K562 (cell line): ENCODE data around the gene AFAP1. TPM values are rescaled to one million over a fixed set of nuclear protein-coding genes. Genes with fewer than 3 reads are reported as not detected.

Experiments
- ATAC-seq: fragments of 200-7000 bp; cut with Tn5 transposase; 3 replicates; pipeline ENCODE4 v1.9.1; 2020; ENCODE audit warnings: moderate library complexity
- BruUV-seq: library from RNA; stranded (reverse); fragments of 400-500 nt; replicated peaks from 2 replicates; lab custom pipeline; 2021; lab: Mats Ljungman, UMichigan
- CTCF ChIA-PET: fragments of 300-600 bp; formaldehyde crosslinking; extraction: SDS; loops from one replicate; lab custom pipeline; 2021; ENCODE audit warnings: low intra/inter-chr PET ratio; lab: Yijun Ruan, JAX
- POLR2A ChIA-PET: fragments of 300-600, 350-650 bp; sonication (Branson Sonifier 250); formaldehyde crosslinking; extraction: SDS; loops from one replicate; lab custom pipeline; 2021; ENCODE audit warnings: antibody characterized with exemption, inconsistent platforms; lab: Yijun Ruan, JAX
- DNase-seq, 4 experiments: peaks; one replicate each; pipeline versions ENCODE4 v3.0.0 to v3.0.0-alpha.2; 2011 to 2018; ENCODE audit warnings: low spot score in 3 of 4, mixed read lengths in 3 of 4; ENCODE audit errors: extremely low read depth in 1 of 4
- FAIRE-seq: peaks from 2 replicates; lab custom pipeline; 2011; peaks lifted over from hg19 to GRCh38; lab: Jason Lieb, UNC
- H2AFZ ChIP-seq: 2 replicates; pipeline ENCODE4 v1.6.0; 2011; ENCODE audit warnings: low read depth, low read length, control low read depth, inconsistent platforms
- H3K27ac ChIP-seq: fragments of 200-600 bp; 3 replicates; pipeline ENCODE4 v1.8.0; 2011; ENCODE audit warnings: low read depth, mild to moderate bottlenecking, control low read depth, inconsistent platforms, low read length, moderate library complexity, mixed read lengths; ENCODE audit errors: extremely low read depth
- H3K27me3 ChIP-seq, 2 experiments: fragments of 300-600 bp in 1 of 2; 2 replicates in 1 of 2; 3 replicates in 1 of 2; pipeline versions ENCODE4 v1.6.0 to v1.8.0; 2011; ENCODE audit warnings: inconsistent platforms in 2 of 2, low read length in 2 of 2, mild to moderate bottlenecking in 1 of 2, mixed read lengths in 1 of 2, moderate library complexity in 1 of 2; ENCODE audit not compliant: control insufficient read depth in 2 of 2, insufficient read depth in 2 of 2
- H3K36me3 ChIP-seq: fragments of 300-600 bp; 3 replicates; pipeline ENCODE4 v1.8.0; 2011; ENCODE audit warnings: mild to moderate bottlenecking, low read length, inconsistent platforms; ENCODE audit not compliant: control insufficient read depth, insufficient read depth
- H3K4me1 ChIP-seq, 2 experiments: fragments of 200-600 bp in 1 of 2; replicated peaks in 1 of 2; 2 replicates in 1 of 2; 3 replicates in 1 of 2; pipeline versions ENCODE4 v1.5.1 to v1.8.0; 2011; ENCODE audit warnings: inconsistent platforms in 2 of 2, low read length in 2 of 2, mild to moderate bottlenecking in 1 of 2, mixed read lengths in 1 of 2, moderate library complexity in 1 of 2; ENCODE audit not compliant: control insufficient read depth in 2 of 2, insufficient read depth in 2 of 2
- H3K4me2 ChIP-seq: 2 replicates; pipeline ENCODE4 v1.6.1; 2011; ENCODE audit warnings: low read length, control low read depth, inconsistent platforms, mixed read lengths; ENCODE audit not compliant: insufficient read depth
- H3K4me3 ChIP-seq: fragments of 200-600 bp; sonication (generic), shearing (Covaris generic); 2 replicates; pipeline ENCODE4 v1.5.1; 2016; ENCODE audit warnings: control low read depth, inconsistent platforms
- H3K79me2 ChIP-seq: fragments of 200-600 bp; 3 replicates; pipeline ENCODE4 v1.8.0; 2011; ENCODE audit warnings: low read length, inconsistent platforms; ENCODE audit not compliant: control insufficient read depth, insufficient read depth
- H3K9ac ChIP-seq, 2 experiments: 2 replicates each; pipeline versions ENCODE4 v1.6.0 to v1.6.1; 2011; ENCODE audit warnings: low read depth in 2 of 2, low read length in 2 of 2, control low read depth in 1 of 2, inconsistent platforms in 1 of 2, mild to moderate bottlenecking in 1 of 2, mixed read lengths in 1 of 2; ENCODE audit not compliant: insufficient read depth in 1 of 2
- H3K9me1 ChIP-seq: one replicate; pipeline ENCODE4 v1.6.0; 2011; ENCODE audit warnings: inconsistent platforms, mild to moderate bottlenecking, low read length, moderate library complexity; ENCODE audit not compliant: control insufficient read depth, insufficient read depth
- H3K9me3 ChIP-seq: replicated peaks from 2 replicates; pipeline ENCODE4 v1.5.1; 2011; ENCODE audit warnings: low read depth, low read length, inconsistent platforms; ENCODE audit not compliant: control insufficient read depth, insufficient read depth
- H4K20me1 ChIP-seq: replicated peaks from 2 replicates; pipeline ENCODE4 v1.6.1; 2011; ENCODE audit warnings: low read length, inconsistent platforms, mixed read lengths; ENCODE audit not compliant: control insufficient read depth, insufficient read depth
- ATF1 ChIP-seq, 2 experiments: fragments of 450-650 bp in 1 of 2; IDR thresholded peaks; 2 replicates each; pipeline ENCODE4 v1.6.1; 2016; ENCODE audit warnings: missing compliant biosample characterization in 1 of 2, missing genetic modification characterization in 1 of 2
- CREB1 ChIP-seq, 2 experiments: sonication (generic) in 1 of 2; formaldehyde crosslinking in 1 of 2; IDR thresholded peaks; 2 replicates each; pipeline versions ENCODE4 v1.6.1 to v1.8.0; 2012 to 2022; ENCODE audit warnings: inconsistent platforms in 1 of 2, mild to moderate bottlenecking in 1 of 2, missing genetic modification reagents in 1 of 2, moderate library complexity in 1 of 2
- CREM ChIP-seq: IDR thresholded peaks from 2 replicates; pipeline ENCODE4 v1.6.1; 2014; ENCODE audit warnings: antibody characterized with exemption, low read depth
- MAFG ChIP-seq: fragments of 450-650 bp; conservative IDR thresholded peaks from 2 replicates; pipeline ENCODE4 v1.6.1; 2016; ENCODE audit warnings: missing genetic modification characterization, missing compliant biosample characterization
- MEIS2 ChIP-seq: fragments of 450-650 bp; IDR thresholded peaks from 2 replicates; pipeline ENCODE4 v1.6.1; 2014; ENCODE audit warnings: mild to moderate bottlenecking; ENCODE audit not compliant: partially characterized antibody
- NRF1 ChIP-seq, 2 experiments: fragments of 450-650 bp; IDR thresholded peaks in 1 of 2; conservative IDR thresholded peaks in 1 of 2; 2 replicates each; pipeline ENCODE4 v1.6.1; 2014; ENCODE audit warnings: mild to moderate bottlenecking in 2 of 2
- PKNOX1 ChIP-seq: fragments of 450-650 bp; IDR thresholded peaks from 2 replicates; pipeline ENCODE4 v1.6.1; 2016
- TSC22D4 ChIP-seq: fragments of 450-650 bp; IDR thresholded peaks from 2 replicates; pipeline ENCODE4 v1.6.1; 2016; ENCODE audit warnings: missing genetic modification characterization, missing biosample characterization, control low read depth
- WGBS: fragments of 100-300 bp; shearing (Covaris generic); methylation state at CpG from one replicate; pipeline ENCODE4 v1.1.6; 2016; ENCODE audit warnings: low coverage, mixed read lengths; ENCODE audit not compliant: insufficient coverage; ENCODE audit errors: missing lambda C conversion rate; 5-methylcytosine and 5-hydroxymethylcytosine counted together
- in situ Hi-C: fragments of 300-500 bp; cut with MboI; formaldehyde crosslinking; loops from 4 replicates; pipeline ENCODE4 v1.15.0; 2018; ENCODE audit warnings: inconsistent platforms, mixed read lengths
- intact Hi-C: fragments of 100-400 bp; cut with micrococcal nuclease; formaldehyde crosslinking; loops from 2 replicates; pipeline ENCODE4 v1.14.2; 2022
- polyA plus RNA-seq, 8 experiments: library from polyadenylated mRNA; depleted of rRNA in 4 of 8; stranded (reverse) in 5 of 8; unstranded in 3 of 8; fragments of >200 nt; fragmentation: Nextera tagmentation in 2 of 8; fragmentation: Illumina TruSeq in 1 of 8; extraction: Ambion mirVana in 2 of 8; extraction: Trizol in 1 of 8; gene quantifications; 2 replicates each; pipeline versions ENCODE4 v1.2.1 to v1.2.3, GENCODE V29; 2011 to 2014; ENCODE audit warnings: inconsistent platforms in 1 of 8, missing spikeins in 1 of 8
- total RNA-seq, 7 experiments: library from RNA; depleted of rRNA in 6 of 7; stranded (reverse); fragments of >200 nt in 6 of 7; fragmentation: Illumina TruSeq in 2 of 7; extraction: Trizol in 2 of 7; gene quantifications; 2 replicates each; pipeline versions ENCODE4 v1.2.1 to v1.2.3, GENCODE V29; 2011 to 2021; ENCODE audit warnings: low replicate concordance in 1 of 7

The AFAP1 gene
- total and polyA plus RNA-seq, 9 of the 15 experiments (the other 6 are each of a cell fraction or from before 2014, with no cell fraction given): 0.07 to 0.42 (median 0.12) TPM; not detected in 1

GRCh38 chr4:7805533-7806337 lies 133.9 kb downstream of the AFAP1 start:
- CTCF ChIA-PET: interaction anchor here (0.5 kb wide), 1 partner anchor 144 kb away, joined by 3 read pairs; no protein-coding TSS in a partner anchor
- 9% methylated on average over 20 of the region's 21 CpGs for WGBS
- no peak for FAIRE-seq
- no peaks in the 10 kb centered on the region; a peak in 2 of 5 replicates for H3K4me1 ChIP-seq
- peaks cover 18 to 58% of the 10 kb centered on the region in 2 experiments for H3K27me3 ChIP-seq
- no peak for ATAC-seq
- H4K20me1 ChIP-seq: peaks cover 4% of the 10 kb centered on the region; the same call in 1 of the 2 replicates
- in situ Hi-C loops (no loop called here), intact Hi-C loops (loop anchor here (10.0 kb wide), 1 partner anchor 611 kb away; the partner anchor contains the start of gene SORCS2)
- BruUV-seq: no TSS peak
- no peaks in the 10 kb centered on the region for H3K9me1 ChIP-seq
- TF ChIP-seq NRF1 (conservative IDR thresholded peaks at IDR 0.05 in 1 of 2, IDR thresholded peaks at IDR 0.05 in 1 of 2): peak; percentile 87
- peak; percentile 78 for TF ChIP-seq CREM
- peak; percentile 49; the same call in 1 of the 2 replicates for TF ChIP-seq PKNOX1
- peak; percentile 37; the same call in 1 of the 2 replicates for TF ChIP-seq CREB1 (IDR thresholded peaks at IDR 0.05)
- peak; percentile 71 for TF ChIP-seq CREB1 (CRISPR knock-in tag; IDR thresholded peaks at IDR 0.05)
- peak; percentile 4 for TF ChIP-seq MEIS2
- no peak for TF ChIP-seq MAFG (tag)
- TF ChIP-seq ATF1 (CRISPR knock-in tag; IDR thresholded peaks at IDR 0.05): no peak
- peak; percentile 53 for TF ChIP-seq ATF1 (tag; IDR thresholded peaks at IDR 0.05)
- TF ChIP-seq TSC22D4 (tag): no peak
- no peak for DNase-seq
- H3K36me3 ChIP-seq: no peaks in the 10 kb centered on the region
- no peak overlapping the region; a peak in 1 of 4 replicates for H3K9ac ChIP-seq
- no peaks in the 10 kb centered on the region for H3K79me2 ChIP-seq
- H3K27ac ChIP-seq: no peak overlapping the region
- POLR2A ChIA-PET: interaction anchor here (0.6 to 1.8 kb wide), 5 partner anchors 37 to 354 kb away, joined by 3 to 4 read pairs (median 3); no protein-coding TSS in a partner anchor
- no peaks in the 10 kb centered on the region for H3K9me3 ChIP-seq
- H2AFZ ChIP-seq: no peak overlapping the region
- H3K4me3 ChIP-seq: no peak overlapping the region
- H3K4me2 ChIP-seq: no peak overlapping the region; the same call in 1 of the 2 replicates
